NCI-H524 treated with DMSO at 0.1 percent for 48 hours (cell line): ENCODE measurements around the gene SVOP.
A peak's percentile ranks its signal among the peaks of the same experiment; 100 is the strongest.
"Not testable (repeated sequence)": the region's sequence is repeated elsewhere in the genome, so short reads cannot be mapped to it uniquely, and the experiment has no call there.

Source experiments
- DNase-seq: peaks from one replicate; lab custom pipeline; 2025; lab: John Stamatoyannopoulos, UW

Gene SVOP

DNA sequence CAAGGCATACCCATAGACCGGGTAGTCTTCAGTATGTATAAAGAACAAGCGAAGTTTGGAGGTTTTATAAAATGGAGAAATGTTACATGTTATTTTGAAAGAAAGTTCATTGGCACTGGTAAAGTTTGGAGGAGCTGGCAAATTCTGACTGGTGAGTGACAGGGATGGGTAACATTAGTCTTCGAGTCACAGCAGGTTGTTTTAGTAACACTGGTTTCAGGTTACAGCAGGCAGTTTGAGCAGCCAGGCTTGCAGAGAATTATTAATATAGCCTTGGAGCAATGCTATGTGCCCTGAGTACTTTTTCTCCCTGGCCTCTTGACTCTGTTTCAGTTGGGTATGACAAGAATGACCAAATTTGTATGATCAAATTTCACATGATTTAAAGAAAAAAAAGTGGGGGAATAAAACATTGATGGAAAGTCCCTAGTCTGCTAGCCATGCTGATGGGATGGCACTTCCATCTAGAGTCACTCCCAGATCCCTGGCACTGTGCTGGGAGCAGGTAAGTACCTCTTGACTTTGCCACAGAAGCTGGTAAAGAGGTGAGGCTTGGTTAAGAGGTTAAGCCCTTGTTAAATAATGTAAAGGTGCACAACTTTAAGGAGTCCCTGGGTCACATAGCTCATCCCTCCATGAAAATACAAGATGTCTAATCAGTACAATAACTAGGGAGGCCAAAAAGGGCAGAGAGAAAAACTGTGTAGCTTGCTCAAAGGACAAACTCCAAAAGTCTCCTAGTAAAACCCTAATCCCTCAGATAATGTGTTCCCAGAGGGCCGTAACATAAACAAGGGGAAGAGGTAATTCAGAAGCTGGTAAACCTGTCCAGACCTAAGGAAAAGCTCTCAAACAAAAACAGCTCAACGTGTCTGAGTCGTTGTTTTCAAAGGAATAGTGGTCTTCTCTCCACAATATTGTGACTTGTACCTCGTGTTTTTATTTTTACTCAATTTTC, 12.7 kb upstream of the SVOP start:
- DNase-seq = no peak

DNA sequence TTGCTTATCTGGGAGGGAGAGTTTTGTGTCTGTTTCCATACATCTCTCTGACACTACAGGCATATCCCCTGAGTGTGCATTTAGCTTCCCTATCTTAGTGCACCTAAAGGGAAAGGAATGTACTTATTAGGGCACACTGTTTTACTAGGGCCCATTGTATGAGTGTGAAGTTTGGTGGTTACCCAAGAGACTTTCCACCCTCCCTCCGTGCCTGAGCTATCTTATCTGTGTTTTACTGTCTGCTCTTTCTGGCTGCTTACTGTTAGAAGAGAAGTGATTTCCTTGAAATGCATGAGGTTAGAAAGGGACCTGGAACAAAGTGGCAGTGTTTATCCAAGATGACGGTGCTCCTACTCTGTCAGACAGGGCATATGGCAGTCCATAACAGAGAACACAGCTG, 8.5 kb upstream of the SVOP start:
- DNase-seq = no peak

DNA sequence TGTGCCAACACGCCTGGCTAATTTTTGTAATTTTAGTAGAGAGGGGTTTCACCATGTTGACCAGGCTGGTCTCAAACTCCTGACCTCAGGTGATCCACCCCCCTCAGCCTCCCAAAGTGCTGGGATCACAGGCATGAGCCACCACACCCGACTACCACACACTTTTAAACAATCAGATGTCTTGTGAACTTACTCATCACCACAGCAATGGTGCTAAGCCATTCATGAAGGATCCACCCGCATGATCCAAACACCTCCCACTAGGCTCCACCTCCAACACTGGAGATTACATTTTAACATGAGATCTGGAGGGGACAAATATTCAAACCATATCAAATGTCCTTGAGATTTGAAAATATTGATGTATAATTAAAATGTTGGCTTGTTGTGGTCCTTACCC, 7.8 kb upstream of the SVOP start:
- DNase-seq = not testable (repeated sequence)

DNA sequence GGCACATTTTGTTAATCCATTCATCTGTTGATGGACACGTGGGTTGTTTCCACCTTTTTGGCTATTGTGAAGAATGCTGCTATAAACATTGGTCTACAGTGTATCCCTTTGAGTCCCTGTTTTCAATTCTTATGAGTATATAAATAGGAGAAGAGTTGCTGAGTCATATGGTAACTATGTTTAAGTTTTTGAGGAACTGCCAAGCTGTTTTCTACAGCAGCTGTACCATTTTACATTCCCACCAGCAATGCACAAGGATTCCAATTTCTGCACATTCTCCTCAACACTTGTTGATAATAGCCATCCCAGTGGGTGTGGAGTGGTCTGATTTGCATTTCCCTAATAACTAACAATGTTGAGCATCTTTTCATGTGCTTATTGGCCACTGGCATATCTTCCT, 6.9 kb upstream of the SVOP start:
- DNase-seq = no peak

DNA sequence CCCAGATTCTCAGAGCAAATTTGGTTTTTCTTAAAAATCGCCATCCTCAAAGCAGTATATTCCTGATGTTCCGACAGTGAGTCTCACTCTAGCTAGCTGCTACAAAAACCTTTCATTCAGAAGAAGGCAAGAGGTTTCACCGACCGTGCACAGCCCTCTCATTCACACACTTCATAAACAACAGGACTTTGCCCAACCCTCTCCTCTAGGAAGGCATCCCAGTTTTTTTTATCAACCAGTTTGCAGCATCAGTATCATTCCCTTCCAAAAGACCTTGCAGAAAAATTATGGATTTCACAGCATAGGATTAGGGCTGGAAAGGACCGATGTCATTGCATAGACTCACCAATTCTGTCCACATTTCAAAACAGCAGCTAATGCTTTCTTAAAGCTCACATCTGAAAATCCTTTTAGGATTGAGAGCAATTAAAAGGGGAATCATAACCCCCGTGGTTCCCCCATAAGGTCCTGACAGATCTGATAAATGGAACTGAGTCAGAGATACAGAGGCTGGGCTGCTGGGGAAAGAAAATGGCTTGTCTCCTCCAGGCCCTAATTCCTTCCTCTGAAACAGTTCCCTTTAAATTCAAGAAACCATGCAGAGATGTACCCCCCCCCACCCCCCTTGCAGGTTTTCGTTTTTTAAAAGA, 597 bp downstream of the SVOP start:
- DNase-seq = no peak

DNA sequence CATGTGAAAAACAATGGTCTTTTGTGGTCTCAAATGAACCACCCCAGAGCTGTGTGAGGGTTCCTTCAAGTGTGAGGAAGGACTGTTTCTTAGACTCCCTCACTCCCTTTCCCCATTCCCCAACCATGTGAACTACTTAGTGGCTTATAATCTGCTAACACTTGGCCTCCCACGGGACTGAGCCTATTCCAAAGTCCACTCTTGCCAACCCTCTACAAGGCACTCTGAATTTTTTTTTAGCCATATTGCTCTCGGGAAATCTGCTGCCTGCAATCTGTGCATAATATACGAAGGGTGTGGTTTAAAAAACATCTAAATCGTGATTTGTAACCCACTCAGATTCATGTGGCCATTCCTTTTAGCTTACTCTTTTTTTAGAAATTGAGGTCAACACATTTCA, 2.6 kb downstream of the SVOP start:
- peak; percentile 91 for DNase-seq

DNA sequence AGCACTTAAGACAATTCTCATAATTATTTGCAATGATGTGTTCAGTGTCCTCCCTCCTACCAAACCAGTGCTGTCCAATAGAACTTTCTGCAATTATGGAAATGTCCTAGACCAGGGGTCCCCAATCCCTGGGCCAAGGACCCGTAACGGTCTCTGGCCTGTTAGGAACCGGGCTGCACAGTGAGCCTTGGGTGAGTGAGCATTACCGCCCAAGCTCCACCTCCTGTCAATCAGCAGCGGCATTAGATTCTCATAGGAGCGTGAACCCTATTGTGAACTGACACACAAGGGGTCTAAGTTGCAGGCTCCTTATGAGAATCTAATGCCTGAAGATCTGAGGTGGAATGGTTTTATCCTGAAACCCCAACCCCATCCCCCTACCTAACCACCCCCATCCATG, 3.9 kb downstream of the SVOP start:
- DNase-seq = no peak

DNA sequence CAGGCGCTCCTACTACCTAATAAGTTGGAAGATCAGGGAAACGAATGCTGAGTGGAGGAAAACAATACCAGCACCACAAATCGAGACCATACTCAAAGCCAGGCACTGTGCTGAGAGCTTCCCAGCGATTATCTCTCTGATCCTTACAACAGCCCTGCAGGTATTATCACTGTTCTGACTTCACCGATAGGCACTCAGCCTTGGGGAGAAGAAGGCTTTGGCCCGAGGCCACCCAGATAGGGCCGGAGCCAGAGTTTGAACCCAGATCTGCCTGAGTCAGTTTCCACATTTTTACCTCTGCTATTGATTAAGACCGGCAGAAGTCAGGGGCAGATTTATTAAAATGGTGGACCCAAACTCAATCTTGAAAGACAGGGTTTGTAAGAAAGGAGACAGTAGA, 4.9 kb downstream of the SVOP start:
- DNase-seq = no peak

DNA sequence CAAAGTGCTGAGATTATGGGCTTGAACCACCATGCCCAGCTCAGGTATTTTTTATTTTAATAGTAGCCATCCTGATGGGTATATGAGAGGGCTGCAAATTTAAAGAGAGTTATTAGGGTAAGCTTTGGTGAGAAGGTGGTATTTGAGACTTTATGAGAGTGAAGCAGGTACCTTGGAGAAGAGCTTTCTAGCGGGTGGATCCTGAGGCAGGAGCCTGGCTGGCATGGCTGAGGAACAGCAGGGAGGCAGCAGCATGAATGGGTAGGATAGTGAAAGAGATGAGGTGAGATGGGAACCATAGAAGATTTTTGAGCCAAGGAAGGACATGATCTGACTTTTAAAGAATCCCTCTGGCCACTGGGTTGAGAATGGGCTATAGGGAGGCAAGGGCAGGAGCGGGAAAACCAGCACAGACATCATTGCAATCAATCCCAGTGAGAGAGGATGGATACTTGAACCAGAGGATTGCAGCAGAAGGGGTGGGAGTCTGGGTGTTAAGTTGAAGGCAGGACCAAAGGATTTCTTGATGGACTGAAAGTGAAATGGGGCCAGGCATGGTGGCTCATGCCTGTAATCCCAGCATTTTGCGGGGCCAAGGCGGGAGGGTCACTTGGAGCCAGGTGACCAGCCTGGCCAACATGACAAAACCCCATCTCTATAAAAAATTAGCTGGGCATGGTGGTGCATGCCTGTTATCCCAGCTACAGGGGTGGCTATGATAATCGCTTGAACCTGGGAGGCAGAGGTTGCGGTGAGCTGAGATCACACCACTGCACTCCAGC, 5.7 kb downstream of the SVOP start:
- DNase-seq = no peak

DNA sequence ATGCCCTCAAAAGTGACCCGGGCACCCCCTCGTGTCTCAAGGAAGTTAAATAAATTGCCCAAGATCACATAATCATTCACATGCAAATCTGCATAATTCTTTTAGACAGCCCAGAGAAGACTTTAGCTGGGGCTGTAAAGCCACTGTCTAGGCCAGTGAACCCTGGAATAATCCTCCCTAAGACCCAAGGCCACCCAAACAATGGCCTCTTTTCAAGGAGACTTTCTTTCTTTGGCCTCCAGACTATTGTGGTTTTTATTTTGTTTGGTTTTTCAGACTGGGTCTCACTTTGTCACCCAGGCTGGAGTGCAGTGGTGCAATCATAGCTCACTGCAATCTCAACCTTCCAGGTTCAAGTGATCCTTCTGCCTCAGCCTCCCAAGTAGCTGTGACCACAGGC, 10.6 kb downstream of the SVOP start:
- DNase-seq = no peak

DNA sequence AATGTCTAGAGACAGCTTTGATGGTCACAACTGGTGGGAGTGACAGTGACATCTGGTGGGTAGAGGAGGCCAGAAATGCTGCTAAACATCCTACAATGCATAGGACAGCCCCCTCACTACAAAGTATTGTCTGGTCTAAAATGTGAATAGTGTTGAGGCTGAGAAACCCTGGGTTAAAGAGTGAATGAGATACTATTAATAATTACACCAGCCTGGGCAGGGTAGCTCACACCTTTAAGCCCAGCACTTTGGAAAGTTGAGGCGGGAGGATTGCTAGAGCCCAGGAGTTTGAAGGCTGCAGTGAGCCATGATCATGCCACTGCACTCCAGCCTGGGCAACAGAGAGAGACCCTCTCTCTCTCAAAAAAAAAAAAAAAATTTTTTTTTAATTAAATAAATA, 11.1 kb downstream of the SVOP start:
- DNase-seq = no peak

DNA sequence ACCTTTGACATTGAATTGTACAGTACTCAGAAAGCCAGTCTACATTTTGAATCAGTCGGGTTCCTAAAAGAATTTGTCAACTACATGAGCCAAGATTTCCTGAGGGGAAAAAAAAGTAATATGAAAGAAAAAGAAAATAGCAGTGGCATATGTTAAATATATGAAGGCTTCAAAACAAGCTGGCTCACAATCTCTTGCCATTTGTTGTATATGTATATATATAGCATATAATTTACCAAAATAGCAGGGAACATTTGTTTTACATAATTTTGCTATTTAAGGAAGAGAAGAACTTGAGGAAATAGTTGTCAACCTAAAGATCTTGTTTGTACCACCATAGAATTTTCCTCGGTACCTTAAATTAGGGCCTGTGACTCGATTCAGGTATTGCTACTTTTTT, 16.9 kb downstream of the SVOP start:
- DNase-seq = no peak

DNA sequence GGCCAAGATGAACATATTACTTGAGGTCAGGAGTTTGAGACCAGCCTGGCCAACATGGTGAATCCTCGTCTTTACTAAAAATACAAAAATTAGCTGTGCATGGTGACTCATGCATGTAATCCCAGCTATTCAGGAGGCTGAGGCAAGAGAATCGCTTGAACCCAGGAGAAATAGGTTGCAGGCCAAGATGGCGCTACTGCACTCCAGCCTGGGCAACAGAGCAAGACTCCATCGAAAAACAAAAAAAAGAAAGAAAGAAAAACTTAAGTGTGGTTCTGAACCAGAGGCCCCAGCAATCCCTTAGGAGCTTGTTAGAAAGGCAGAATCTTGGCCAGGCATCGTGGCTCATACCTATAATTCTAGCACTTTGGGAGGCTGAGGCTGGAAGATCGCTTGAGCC, 24.5 kb downstream of the SVOP start:
- no peak for DNase-seq

DNA sequence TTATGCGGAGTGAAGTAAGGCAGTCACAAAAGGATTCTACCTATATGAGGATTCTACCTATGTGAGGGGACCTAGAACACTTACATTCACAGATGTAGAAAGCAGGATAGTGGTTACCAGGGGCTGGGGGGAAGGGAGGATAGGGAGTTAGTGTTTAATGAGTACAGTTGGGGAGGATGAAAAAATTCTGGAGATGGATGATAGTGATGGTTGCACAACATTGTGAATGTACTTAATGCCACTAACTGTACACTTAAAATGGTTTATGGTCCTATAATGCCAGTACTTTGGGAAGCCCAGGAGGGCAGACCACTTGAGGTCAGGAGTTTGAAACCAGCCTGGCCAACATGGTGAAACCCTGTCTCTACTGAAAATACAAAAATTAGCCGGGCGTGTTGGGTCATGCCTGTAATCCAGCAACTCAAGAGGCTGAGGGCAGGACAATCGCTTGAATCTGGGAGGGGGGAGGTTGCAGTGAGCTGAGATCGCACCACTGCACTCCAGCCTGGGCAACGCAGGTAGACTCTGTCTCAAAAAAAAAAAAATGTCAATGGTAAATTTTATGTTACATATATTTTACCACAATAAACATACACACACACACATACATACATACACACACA, 25.4 kb downstream of the SVOP start:
- DNase-seq = no peak

DNA sequence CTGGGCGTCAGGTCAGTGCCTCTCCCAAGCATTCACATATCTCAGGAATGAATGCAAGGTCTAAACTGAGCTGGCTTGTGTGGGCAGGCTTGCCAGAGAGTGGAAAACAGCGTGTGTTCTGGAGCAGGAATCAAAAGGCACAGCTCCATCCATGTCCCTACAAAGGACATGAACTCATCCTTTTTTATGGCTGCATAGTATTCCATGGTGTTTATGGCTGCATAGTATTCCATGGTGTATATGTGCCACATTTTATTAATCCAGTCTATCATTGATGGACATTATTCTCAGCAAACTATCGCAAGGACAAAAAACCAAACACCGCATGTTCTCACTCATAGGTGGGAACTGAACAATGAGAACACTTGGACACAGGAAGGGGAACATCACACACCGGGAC, 30.8 kb downstream of the SVOP start:
- not testable (repeated sequence) for DNase-seq

DNA sequence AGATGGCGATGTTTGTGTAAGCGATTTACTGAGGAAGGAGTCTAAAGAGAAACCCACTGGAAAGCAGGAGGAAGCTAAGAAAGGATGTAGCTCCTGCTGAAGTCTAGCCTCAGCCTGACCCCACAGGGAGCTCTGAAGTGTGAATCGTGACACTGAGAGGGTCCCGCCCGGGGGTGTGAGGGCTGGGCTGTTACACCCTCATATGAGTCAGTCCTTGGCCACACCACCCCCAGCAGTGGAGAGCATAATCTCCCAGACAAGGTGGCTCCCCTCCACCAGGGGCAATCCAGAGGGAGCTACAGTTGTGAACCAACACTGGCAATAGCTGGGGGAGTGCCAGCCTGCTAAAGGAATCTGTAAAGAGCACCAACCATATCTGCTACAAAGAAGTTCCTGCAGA, 31.5 kb downstream of the SVOP start:
- DNase-seq = no peak

DNA sequence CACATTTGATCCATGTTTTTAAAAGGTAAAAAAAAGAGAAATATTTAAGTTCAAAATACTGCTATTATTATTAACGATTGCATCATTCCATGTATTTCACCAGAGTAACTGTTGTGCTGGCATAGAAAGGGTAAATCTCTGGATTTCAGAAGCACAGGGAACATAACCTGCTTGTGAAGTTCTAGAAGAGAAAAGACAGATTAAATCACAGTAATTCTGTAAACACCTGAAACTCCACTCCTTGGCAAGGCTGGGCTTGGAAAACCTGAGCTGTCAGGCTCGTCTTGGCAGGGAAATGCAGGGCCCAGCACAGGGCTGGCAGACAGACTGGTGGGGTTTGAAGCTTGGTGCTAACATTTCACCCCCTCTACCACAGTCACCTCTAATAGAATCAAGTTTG, 35.1 kb downstream of the SVOP start:
- no peak for DNase-seq

DNA sequence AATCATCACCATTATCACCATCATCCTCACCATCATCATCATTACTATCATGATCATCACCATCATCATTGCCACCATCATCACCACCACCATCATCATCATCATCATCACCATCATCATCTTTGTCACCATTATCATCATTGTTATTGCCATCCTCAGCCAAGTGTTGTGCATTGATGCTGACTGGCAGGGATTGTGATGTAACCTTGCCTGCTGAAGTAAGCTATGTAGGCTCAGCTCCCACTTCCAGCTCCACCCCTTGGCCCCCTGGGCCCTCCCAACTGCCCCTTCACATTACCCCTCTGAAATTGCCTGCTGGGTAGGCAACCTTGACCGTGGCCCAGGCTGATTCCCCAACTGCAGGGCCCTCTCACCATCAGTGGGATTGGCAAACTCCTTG, 37.6 kb downstream of the SVOP start:
- DNase-seq = no peak

DNA sequence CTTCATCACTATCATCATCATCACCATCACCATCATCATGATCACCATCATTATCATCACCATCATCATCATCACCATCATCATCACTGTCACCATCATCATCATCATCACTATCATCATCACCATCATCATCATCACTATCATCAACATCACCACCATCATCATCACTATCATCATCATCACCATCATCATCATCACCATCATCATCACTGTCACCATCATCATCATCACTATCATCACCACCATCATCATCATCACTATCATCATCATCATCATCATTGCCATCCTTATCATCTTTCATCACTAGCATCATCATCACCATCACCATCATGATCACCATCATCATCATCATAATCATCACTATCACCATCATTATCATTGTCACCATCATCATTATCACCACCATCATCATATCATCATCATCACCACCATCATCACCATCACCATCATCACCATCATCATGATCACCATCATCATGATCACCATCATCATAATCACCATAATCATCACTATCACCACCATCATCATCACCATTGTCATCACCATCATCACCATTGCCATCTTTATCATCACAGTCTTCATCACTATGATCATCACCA, 38.1 kb downstream of the SVOP start:
- no peak for DNase-seq

DNA sequence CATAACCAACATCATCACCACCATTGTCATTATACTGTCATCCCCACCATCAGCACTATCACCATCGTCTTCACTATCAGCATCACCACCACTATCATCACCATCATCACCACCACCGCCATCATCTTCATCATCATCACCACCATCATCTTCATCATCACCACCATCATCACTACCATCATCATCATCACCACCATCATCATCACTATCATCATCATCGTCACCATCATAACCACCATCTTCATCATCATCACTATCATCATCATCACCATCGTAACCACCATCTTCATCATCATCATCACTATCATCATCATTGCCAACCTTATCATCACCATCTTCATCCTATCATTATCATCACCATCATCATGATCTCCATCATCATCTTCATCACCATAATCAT, 39.0 kb downstream of the SVOP start:
- no peak for DNase-seq

DNA sequence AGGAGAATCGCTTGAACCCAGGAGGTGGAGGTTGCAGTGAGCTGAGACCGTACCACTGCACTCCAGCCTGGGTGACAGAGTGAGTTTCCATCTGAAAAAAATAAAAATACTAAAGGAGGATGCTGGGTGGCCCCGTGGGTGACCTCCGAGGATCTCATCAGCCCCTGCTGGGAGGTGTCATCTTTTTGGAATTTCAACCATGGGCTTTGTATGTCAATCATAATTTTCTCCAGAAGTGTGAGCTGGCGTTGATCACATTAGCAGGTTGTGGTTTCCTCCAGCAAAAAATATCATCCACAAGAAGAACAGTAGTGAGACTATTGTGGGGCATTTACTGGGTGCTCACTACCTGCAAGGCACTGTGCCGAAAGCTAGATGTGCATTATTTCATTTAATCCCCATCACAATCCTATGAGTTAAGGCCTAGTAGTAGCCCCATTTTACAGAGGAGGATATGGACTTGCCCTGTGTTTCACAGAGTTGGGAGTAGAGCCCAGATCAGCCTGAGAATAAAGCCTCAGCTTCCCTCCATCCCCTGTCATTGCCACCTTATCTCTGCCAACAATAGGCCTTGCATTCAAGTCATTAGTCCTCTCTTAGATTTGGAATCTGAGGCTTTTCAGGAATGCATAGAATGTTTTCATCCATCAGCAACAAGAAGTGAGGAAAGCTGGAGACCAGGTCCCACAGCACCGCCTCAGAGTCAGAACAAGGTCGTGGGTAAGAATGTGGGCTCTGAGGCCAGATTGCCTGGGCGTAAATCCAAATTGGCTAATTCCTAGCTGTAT, 39.8 kb downstream of the SVOP start:
- no peak for DNase-seq
